HG02884 (cell line): ENCODE results near the gene MCM3AP.

Source experiments
- ATAC-seq: cut with Tn5 transposase; IDR thresholded peaks from one replicate; pipeline ENCODE4 v1.9.1; 2021; ENCODE audit warnings: mild to moderate bottlenecking, moderate library complexity; ENCODE audit not compliant: unreplicated experiment

MCM3AP gene

DNA sequence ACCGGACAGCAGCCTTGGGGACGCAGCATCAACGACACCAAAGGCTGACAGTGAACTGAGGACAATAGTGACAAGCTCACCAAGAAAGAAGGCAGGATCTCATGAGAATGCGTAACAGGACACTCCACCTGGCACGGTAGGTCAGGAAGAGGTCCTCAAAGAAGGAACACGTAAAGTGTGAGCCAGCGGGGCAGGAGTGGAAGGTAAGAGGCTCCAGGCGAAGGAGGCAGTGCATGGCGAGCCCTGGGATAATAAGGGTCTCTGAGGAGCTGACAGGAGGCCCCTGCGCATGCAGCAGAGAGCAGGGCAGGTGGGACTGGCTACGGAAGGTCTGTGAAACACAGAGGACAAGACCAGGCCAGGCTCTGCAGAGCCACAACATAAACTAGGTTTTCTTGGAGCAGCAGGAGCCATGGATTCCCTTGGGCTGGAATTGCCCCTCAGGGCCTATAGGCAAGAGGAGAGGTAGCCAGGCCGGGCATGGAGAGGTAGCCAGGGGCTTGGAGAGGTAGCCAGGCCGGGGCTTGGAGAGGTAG is 65.1 kb downstream of the MCM3AP start:
- ATAC-seq = no peak

DNA sequence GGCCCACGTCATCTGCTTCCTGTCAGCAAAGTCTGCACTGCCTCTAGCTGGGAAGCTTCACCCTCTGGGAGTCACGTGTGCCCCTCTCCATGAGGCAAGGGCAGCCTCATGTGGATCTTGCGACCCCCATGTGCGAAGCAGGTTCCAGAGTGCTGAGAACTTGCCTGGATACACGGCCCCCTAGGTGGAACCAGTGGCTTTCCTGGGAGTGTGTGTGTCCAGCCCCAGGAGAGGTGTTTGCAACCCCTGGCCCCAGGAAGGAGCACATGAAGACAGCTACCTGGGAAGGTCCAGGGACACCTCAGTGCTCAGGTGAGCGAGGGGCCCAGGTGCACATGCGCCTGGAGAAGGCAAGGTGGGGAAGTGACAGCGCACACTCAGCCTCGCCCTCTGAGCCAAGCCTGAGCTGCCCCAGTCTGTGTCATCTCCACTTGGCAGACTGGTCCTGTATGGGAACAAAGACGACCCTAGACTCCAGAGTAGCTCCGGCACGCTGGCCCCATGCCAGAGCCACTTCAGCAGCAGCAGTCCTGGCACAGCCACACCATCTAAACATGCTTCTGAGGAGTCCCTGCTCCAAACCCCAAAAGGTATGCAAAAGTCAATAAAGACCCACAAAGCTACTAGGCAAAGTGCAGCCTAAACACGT is 65.7 kb downstream of the MCM3AP start:
- no peak for ATAC-seq

DNA sequence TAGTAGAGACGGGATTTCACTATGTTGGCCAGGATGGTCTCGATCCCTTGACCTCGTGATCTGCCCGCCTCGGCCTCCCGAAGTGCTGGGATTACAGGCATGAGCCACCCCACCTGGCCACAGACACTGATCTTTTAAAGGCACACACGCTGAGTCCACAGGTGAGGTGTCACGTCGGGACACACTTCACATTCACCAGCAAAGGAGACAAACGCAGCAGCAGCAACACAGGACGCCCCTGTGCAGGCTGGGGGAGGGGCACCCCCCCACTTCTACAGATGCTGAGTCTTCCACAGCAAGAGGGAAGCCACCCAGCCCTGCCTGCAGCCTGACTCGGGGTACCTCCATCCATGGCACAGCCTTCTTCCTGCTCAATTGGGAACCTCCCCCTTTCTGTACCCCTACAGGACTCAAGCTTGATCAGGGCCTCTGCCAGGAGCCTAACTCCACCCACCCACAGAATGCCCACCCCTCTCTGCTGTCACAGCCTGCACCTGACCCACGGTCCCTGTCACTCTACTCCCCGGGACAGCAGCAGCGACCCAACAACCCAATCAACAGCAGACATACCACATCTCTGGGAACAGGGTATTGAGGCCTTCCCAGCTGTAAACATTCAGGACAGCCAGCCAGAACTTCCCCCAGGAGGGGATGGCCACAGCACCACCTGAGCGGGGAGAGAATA is 66.4 kb downstream of the MCM3AP start:
- no peak for ATAC-seq

DNA sequence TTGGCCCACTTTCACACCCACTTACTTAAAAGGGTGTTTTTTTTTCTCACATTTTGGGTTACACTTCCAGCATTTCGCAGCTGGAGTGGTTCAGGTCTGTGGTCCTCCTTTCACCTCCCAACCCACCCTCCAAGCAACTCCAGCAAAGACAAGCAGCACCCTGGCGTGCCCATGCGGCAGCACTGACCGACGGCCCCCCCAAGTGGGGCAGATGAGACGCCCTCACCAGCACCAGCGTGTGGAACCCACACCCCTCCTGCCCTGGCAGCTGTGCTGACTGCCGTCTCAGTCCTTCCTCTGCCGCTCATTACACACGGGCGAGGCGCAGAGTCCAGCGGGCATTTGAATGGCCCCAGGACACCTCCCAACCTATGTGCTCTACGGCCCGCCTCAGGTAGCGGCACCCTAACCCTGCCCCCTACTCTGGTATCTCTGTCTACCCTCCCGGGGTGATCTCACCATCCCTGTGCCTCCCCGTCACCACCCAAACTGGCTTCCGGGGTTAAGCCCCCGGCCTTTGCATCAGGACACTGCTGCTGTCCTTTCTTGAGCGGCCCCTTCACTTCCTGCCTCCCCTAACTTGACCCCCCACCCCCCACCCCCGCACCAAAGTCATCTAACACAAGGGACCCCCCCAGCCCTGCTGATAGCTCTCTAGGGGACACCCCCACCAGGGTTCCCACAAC is 67.8 kb downstream of the MCM3AP start:
- ATAC-seq = no peak

DNA sequence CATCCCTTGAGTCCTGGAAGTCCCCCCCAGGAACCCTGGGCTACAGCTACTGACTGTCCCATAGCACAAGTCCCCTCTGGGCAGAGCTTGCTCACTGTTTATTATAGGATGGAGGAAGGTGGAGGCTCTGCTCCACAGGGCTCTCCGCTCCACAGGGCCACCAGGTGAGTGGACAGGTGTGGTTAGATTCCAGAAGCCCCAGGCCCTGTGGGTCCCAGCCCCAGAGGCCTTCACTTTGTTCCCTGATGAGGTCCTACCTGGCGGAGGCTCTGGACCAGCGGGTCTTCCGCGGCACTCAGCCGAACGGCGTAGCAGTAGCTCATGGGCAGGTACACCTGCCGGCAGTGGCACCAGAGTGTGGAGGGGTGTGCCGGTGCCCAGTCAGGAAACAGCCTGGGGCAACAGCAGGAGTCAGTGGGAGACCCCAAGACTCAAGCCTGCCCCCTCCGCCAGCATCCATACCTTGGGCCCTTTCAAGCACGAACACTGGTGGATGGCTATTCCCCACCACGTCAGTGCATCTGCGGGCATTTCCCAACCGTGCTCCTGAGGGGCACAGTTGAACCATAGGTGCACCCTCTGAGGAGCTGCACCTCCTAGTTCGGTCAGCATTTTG is 69.2 kb downstream of the MCM3AP start:
- no peak for ATAC-seq

DNA sequence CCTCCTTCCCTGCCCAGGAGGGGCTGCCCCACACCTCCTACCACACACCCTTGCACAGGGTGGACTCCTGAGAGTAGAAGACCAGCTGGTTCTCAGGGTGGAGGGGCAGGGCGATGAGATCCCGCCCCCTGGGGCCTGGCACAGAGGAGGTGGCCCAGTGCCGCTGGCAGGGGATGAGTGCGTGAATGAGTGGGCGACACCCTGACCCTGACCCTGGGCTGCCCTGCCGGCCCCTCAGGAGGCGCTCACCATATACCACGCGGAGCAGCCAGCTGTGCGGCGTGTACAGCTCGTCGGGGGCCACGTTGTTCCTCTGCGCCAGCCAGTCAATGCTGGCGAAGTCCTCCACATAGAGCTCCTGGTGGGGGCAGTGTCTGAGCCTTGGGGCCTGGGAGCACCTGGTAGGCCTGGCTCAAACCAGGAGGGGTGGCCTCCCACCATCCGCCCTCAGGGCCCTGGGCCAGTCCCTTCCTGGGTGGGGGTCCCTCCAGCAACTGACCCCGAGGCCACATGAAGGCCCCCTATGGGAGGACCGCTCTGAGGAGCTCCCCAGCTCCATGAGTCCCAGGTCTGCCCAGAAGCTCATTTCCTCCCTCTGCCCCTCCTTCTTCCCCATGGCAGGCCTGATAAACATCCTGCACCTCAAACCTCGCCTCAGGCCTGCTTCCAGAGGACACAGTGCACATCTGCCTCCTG is 69.8 kb downstream of the MCM3AP start:
- ATAC-seq = no peak

DNA sequence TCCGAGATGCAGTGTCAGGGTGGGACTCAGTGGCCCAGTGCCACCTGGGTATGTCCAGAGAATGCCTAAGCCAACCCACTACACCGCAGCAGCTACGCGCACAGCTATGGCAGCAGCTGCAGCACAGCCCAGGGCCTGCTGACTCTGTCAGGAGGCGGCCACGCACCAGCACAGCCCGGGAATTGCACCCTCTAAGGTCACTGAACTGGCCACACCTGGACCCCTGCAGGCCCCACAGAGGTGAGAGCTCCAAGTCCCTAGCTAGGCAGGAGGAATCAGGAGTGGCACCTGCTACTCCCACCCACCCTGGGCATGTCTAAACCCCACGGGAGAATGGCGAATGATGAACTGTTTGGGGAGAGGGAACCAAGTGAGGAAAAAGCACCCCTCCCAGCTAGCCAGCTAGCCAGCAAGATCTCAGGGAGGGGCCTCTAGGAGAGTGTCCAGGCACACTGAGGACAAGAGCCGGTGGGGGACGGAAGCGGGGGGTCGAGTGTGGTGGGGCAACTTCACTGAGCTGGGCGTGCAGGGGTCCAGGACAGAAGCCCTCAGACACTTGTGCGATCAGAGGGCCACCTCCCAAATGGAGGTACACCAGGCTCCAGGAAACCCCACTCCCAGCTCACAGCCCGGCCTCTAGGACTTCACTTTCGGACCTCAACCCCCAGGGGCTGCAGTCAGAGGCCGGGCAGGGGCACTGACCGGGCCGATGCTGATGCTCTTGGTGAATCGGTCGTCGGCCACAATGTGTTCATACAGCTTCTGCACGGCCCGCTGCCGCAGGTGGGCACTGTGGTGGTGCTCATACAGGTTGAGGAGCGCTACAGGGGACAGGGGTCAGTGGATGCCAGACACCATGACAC is 70.7 kb downstream of the MCM3AP start:
- ATAC-seq = no peak

DNA sequence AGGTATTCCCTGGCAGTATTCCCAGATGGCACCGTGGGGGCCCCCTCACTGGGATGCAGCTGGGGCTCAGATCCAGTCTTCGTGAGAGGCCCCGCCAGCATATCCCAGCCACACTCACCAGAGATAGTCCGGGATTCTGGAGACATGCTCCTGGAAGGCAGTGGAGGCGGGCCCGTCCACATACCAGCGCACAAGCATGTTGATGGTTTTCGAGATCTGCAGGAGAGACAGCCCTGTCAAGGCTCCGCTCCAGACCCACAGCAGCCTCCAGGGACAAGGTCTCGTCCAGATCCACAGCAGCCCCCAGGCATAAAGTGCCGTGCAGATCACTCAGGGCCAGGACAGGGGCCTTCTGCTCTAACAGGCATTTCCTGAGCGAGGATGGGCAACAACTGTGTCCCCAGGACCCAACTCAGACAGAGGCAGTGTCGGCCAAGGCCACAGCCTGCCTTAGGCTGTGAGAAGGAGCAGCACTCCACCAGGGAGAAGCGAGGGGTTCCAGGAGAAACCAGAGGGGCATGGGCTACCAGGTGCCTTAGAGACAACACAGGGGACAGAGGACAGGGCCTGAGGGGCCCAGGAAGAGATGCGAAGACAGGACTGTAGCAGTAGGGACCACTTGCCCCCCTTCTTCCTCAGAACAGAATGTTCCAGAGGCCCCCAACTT is 71.7 kb downstream of the MCM3AP start:
- ATAC-seq = no peak

DNA sequence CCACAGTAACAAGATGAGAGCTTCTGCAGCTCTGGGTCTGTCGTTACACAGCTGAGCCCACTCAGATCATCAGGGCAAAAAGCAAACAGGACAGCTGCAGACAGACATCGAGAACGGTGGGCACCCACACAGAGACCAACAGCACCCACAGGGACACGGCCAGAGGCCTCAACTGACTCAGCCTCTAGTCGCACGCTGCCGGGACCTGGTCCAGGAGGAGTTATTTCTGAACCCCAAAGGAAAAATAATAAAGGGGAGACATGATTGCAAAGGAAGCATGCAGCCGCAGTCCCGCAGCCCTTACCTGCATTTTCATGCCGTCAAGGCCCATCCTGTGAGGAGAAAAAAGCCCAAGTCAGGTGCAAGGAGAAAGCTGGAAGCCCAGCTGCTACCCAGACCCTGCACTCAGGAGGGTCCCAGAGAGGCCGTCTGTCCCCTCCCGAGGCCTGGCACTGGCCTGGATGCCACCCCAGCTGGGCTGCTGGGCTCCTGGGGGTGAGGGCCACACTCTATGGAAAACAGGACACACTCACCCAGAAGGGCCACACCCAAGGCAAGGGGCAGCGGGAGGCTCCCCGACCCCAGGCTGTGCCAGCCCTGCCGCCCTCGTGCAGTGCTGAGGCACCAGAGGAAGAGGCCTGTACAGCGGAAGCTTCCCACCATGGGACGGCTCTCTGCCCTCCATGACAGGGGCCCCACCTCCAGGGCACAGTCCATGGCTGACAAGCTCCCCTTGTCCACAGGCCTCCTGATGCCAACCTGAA is 72.5 kb downstream of the MCM3AP start:
- no peak for ATAC-seq

DNA sequence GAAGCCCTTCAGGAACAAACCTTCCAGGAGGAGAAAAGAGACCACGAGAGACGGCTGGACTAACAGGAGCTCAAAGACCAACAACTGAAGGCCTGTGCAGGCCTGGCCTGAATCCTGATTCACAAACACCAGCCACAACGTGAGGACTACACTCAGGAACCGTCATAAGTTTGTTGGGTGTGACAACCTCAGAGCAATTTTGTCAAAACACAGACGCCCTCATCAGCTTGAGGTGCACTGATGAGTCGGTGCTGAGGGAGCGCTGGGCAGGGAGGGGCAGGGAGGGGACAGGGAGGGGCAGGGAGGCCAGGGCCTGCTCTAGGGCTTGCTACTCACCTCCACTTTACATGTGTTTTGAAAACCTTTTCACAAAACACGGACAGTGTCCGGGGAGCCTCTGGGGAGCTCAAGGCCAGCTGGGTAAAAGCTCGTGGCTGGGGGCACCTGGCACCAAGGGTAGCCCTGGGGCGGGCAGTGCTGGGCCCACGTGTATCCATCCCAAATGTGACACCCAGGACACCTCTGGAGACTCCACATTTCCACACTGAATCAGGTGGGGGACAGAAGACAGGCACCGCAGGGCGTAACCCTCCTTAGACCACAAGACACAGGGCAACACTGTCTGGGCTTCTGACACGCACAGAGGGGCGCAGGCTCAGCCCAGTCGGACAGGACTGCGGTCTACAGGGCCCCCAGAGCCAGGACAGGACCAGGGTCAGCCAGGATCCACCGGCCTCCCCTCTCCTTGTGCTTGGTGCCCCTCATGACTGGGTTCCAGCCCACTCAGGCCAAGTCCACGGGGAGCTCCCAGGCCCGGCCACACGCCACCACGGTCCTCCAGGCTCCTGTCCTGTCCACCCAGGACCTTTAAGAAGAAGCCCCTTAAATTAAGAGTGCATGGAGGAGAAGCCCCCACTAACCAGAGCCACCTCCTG is 73.4 kb downstream of the MCM3AP start:
- no peak for ATAC-seq

DNA sequence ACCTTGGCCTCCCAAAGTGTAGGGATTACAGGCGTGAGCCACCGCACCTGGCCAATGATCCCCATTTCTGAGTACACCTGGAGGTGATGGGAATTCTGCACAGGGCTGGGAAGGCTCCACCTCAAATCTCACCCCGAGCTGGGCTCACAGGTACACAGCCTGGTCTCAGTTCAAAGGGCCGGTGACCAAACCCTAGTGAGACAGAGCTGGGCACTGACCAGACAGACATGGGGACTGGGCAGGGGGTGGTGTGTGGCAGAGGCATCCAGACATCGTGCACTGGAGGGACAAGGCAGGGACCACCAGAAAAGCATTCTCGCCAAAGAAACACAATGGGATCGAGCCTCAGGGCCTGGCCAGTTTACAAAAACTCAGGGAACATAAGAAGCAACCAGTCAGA is 74.0 kb downstream of the MCM3AP start:
- no peak for ATAC-seq

DNA sequence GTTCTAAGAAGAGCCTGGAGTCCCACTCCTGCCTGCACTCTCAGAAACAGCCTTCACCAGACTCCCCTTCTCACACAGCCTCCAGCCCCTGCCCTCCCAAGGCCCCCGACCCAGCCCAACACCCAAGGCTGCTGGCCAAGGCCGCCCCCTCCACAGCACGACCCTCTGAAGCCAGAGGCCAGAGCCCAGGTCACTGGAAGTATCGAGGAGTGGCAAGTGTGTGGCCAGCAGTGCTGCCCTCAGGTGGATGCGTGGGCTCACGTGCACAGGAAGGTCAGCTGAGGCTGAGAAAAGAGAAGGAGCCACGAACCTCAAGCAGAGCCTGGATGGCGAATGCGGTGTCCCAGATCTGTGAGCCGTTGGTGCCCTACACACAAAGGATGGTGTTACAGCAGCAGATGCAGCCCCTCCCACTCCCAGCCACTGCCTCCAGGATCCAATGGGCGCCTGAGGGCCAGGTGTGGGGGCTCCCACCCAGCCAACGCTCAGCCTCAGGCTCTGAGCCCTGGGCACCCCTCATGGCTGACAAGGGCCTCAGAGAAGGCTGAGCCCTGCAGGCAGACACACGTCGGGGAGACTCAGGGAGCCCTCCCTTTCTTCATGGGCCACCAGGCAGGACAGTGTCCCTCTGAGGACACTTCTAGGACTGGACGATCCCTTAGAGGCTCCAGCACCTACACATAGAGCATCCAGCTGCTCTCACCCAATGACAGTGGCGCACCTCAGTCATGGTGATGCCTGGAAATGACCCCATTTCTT is 74.9 kb downstream of the MCM3AP start:
- ATAC-seq = no peak

DNA sequence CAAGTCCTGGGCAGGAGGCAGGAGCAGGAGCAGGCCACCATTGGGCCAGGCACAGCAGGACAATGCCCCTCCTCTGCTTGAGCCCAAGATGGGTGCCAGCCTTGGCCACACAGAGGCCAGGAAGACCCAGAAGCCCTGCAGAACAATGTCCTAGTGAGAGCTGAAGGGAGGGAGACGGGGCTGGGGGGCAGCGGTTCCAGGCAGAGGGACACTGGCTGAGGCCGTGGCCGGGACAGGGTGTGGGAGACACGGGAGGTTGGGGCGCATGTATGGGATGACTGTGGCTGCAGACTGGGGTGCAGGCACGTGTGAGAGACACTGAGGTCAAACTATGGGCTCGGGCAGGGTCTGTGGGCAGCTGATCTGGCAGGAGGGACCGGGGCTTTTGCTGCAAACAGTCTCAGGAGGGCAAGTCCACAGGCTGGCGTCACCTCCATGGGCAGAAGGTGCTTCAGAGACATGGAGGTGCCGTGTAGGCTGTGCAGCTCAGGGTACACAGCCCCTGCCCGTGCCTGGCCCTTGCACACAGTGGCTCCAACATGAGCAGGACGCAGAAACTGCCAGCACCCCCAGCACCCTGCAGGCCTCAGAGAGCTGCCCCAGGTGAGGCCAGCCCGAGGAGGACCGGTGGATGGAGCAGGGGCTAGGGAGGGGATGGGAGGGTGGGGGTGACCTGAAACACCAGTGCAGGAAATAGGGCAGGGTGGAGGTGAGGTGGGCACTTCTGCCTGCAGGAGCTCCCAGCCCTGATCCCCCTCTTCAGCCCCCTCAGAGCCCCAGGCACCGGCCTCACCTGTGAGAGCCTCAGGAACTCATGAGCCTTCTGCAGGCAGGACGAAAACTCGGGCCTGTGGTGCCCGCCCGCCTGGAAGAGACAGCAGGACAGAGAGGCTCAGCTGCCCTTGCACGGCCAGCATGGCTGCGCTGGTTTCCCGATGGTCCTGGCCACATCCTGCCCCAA is 76.4 kb downstream of the MCM3AP start:
- no peak for ATAC-seq

DNA sequence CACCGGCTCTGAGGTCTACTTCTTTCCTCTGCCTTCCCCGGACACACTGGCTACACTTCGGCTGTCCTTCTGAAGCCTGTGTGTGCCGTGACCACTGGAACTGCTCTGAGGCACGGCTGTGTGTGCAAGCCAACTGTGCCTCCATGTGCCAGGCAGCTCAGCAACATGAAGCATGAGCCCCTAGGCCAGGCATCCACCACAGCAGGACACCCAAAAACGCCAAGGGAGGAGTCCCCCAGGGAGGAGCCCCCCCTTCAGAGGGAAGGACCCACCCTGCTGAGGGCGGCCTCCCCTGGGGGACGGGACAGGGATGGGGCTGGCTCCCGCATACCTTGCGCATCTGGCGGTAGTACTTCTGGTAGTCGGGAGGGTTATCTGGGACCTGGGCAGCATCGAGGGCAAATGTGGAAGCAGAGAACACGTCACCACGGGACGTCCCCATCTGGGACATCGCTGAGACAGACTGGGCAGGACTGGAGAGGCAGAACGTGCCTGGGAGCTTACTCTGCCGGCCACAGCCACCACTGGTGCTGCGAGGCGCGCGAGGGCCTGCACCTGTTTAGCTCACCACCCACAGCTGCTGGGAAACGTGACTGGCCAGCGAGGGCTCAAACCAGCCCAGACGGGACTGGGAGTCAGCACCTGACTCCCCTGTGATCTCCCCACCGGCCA is 77.4 kb downstream of the MCM3AP start:
- no peak for ATAC-seq
